GM19238 (cell line): ENCODE data around the gene HEPACAM.

ENCODE experiments used
- DNase-seq: peaks from one replicate; pipeline ENCODE4 v3.0.0; 2011; ENCODE audit warnings: low spot score; ENCODE audit not compliant: insufficient read length

Gene HEPACAM

GRCh38 chr11:124884869-124885479 lies 50.9 kb downstream of the HEPACAM start:
- DNase-seq = no peak

GRCh38 chr11:124884340-124884739 lies 51.5 kb downstream of the HEPACAM start:
- no peak for DNase-seq

GRCh38 chr11:124882339-124883071 lies 53.3 kb downstream of the HEPACAM start:
- no peak for DNase-seq

GRCh38 chr11:124880958-124881357 lies 54.9 kb downstream of the HEPACAM start:
- no peak for DNase-seq

GRCh38 chr11:124880290-124880611 lies 55.6 kb downstream of the HEPACAM start:
- no peak for DNase-seq

- no peak for DNase-seq
Observed at GRCh38 chr11:124879493-124880289, 56.2 kb downstream of the HEPACAM start.

GRCh38 chr11:124878759-124879492 lies 56.9 kb downstream of the HEPACAM start:
- DNase-seq = no peak

- DNase-seq = no peak
Observed at GRCh38 chr11:124877910-124878758, 57.7 kb downstream of the HEPACAM start.

- no peak for DNase-seq
Observed at GRCh38 chr11:124877631-124877909, 58.3 kb downstream of the HEPACAM start.

- no peak for DNase-seq
Observed at GRCh38 chr11:124876818-124877630, 58.8 kb downstream of the HEPACAM start.

GRCh38 chr11:124875943-124876817 lies 59.7 kb downstream of the HEPACAM start:
- DNase-seq = peak; percentile 87

- DNase-seq = no peak
Observed at GRCh38 chr11:124875401-124875800, 60.4 kb downstream of the HEPACAM start.

- no peak for DNase-seq
Observed at GRCh38 chr11:124874571-124875255, 61.1 kb downstream of the HEPACAM start.

- no peak for DNase-seq
Observed at GRCh38 chr11:124873951-124874350, 61.9 kb downstream of the HEPACAM start.

GRCh38 chr11:124872741-124873140 lies 63.1 kb downstream of the HEPACAM start:
- no peak for DNase-seq

GRCh38 chr11:124872280-124872679 lies 63.6 kb downstream of the HEPACAM start:
- no peak for DNase-seq

GRCh38 chr11:124870430-124870829 lies 65.4 kb downstream of the HEPACAM start:
- DNase-seq = no peak

GRCh38 chr11:124869856-124870387 lies 65.9 kb downstream of the HEPACAM start:
- no peak for DNase-seq
